B cell (primary cell): ENCODE measurements around the gene KMT2A. TPM values are rescaled to one million over a fixed set of nuclear protein-coding genes. Genes with fewer than 3 reads are reported as not detected.
"Not testable (repeated sequence)": the region's sequence is repeated elsewhere in the genome, so short reads cannot be mapped to it uniquely, and the experiment has no call there.

Experiments
- ATAC-seq: fragments of 200-7000 bp; cut with Tn5 transposase; one replicate; pipeline ENCODE4 v1.10.0; 2021; ENCODE audit warnings: low read depth, mild to moderate bottlenecking, moderate number of reproducible peaks, moderate library complexity
- CTCF ChIA-PET: fragments of 350-600 bp; sonication (Branson Sonifier 250); formaldehyde crosslinking; loops from one replicate; lab custom pipeline; 2021; ENCODE audit warnings: antibody characterized with exemption, inconsistent platforms; lab: Charles Lee
- POLR2A ChIA-PET: fragments of 350-600 bp; sonication (Branson Sonifier 250); formaldehyde crosslinking; loops from one replicate; lab custom pipeline; 2021; ENCODE audit warnings: antibody characterized with exemption; lab: Charles Lee
- DNase-seq: peaks from one replicate; pipeline ENCODE4 v3.0.0; 2013
- H2AFZ ChIP-seq: 2 replicates; pipeline ENCODE4 v1.6.1; 2012; ENCODE audit warnings: mild to moderate bottlenecking, low read depth, low read length; ENCODE audit not compliant: insufficient read depth, poor library complexity, severe bottlenecking
- H3K27ac ChIP-seq, 2 donors: 1 replicate in 1 of 2; 2 replicates in 1 of 2; pipeline ENCODE4 v1.5.1; 2012 to 2013; ENCODE audit warnings: low read length in 2 of 2, mild to moderate bottlenecking in 2 of 2, moderate library complexity in 1 of 2
- H3K27me3 ChIP-seq, 4 experiments: fragments of 200-600 bp in 1 of 4; sonication (generic) in 1 of 4; replicated peaks in 1 of 4; 1 replicate in 2 of 4; 2 replicates in 2 of 4; pipeline versions ENCODE4 v1.6.1 to v1.7.0; 2013 to 2016; ENCODE audit warnings: low read length in 3 of 4, mild to moderate bottlenecking in 2 of 4, mixed read lengths in 1 of 4, moderate library complexity in 1 of 4; ENCODE audit not compliant: insufficient read depth in 4 of 4, control insufficient read depth in 3 of 4; ENCODE audit errors: control extremely low read depth in 1 of 4
- H3K36me3 ChIP-seq, 2 experiments: replicated peaks in 1 of 2; 1 replicate in 1 of 2; 2 replicates in 1 of 2; pipeline versions ENCODE4 v1.6.1 to v1.7.1; 2013; ENCODE audit warnings: low read length in 1 of 2; ENCODE audit not compliant: insufficient read depth in 2 of 2, control insufficient read depth in 1 of 2; ENCODE audit errors: control extremely low read depth in 1 of 2, extremely low read depth in 1 of 2
- H3K4me1 ChIP-seq, 2 donors: fragments of 200-600 bp in 1 of 2; sonication (generic) in 1 of 2; 1 replicate in 1 of 2; 2 replicates in 1 of 2; pipeline versions ENCODE4 v1.5.1 to v1.6.1; 2013 to 2017; ENCODE audit warnings: low read length in 2 of 2; ENCODE audit not compliant: control insufficient read depth in 2 of 2, insufficient read depth in 2 of 2
- H3K4me2 ChIP-seq: replicated peaks from 2 replicates; pipeline ENCODE3; 2012; ENCODE audit warnings: mild to moderate bottlenecking, low read depth, low read length; ENCODE audit not compliant: poor library complexity, severe bottlenecking
- H3K4me3 ChIP-seq, 5 experiments: fragments of 200-600 bp in 1 of 5; sonication (generic) in 1 of 5; 1 replicate in 3 of 5; 2 replicates in 2 of 5; pipeline versions ENCODE4 v1.5.1 to v1.7.0; 2011 to 2016; ENCODE audit warnings: low read length in 4 of 5, mild to moderate bottlenecking in 4 of 5, low read depth in 2 of 5, control low read depth in 1 of 5, moderate library complexity in 1 of 5; ENCODE audit not compliant: insufficient read depth in 1 of 5; ENCODE audit errors: control extremely low read depth in 1 of 5, extremely low read depth in 1 of 5
- H3K79me2 ChIP-seq: fragments of 200-600 bp; sonication (generic); one replicate; pipeline ENCODE4 v1.6.0; 2016; ENCODE audit warnings: low read length; ENCODE audit not compliant: control insufficient read depth, insufficient read depth
- H3K9ac ChIP-seq: fragments of 200-600 bp; sonication (generic); 2 replicates; pipeline ENCODE4 v1.6.1; 2017; ENCODE audit warnings: mild to moderate bottlenecking, low read length, moderate library complexity
- H3K9me3 ChIP-seq, 3 donors: one replicate each; pipeline versions ENCODE4 v1.6.1 to v1.7.1; 2013; ENCODE audit warnings: low read length in 2 of 3; ENCODE audit not compliant: control insufficient read depth in 2 of 3, insufficient read depth in 1 of 3; ENCODE audit errors: control extremely low read depth in 1 of 3
- H4K20me1 ChIP-seq: 2 replicates; pipeline ENCODE4 v1.6.0; 2012; ENCODE audit warnings: mild to moderate bottlenecking, low read length; ENCODE audit not compliant: insufficient read depth, control insufficient read depth, poor library complexity, severe bottlenecking
- H3K27ac Mint-ChIP-seq: one replicate; pipeline ENCODE4 v1.8.0; 2021; ENCODE audit warnings: mixed read lengths
- H3K27me3 Mint-ChIP-seq: one replicate; pipeline ENCODE4 v1.8.0; 2021; ENCODE audit warnings: mixed read lengths
- H3K4me1 Mint-ChIP-seq: one replicate; pipeline ENCODE4 v1.8.0; 2021; ENCODE audit warnings: mixed read lengths
- H3K4me3 Mint-ChIP-seq: one replicate; pipeline ENCODE4 v1.8.0; 2021; ENCODE audit warnings: mixed read lengths
- H3K9me3 Mint-ChIP-seq: one replicate; pipeline ENCODE4 v1.8.0; 2022; ENCODE audit warnings: mixed read lengths; ENCODE audit not compliant: insufficient read depth
- EZH2 ChIP-seq: IDR thresholded peaks from 2 replicates; pipeline ENCODE4 v1.6.1; 2012; ENCODE audit warnings: borderline replicate concordance, low read depth, mild to moderate bottlenecking, moderate library complexity, low read length; ENCODE audit not compliant: insufficient read depth, poor library complexity, severe bottlenecking
- WGBS: methylation state at CpG from one replicate; pipeline ENCODE4 v1.1.5; 2013; ENCODE audit warnings: missing lambda C conversion rate; ENCODE audit not compliant: insufficient coverage; 5-methylcytosine and 5-hydroxymethylcytosine counted together
- intact Hi-C: fragments of 100-400 bp; cut with micrococcal nuclease; formaldehyde crosslinking; loops from one replicate; pipeline ENCODE4 v1.10.0; 2022
- polyA plus RNA-seq: library from polyadenylated mRNA; depleted of rRNA; stranded (reverse); fragments of >200 nt; gene quantifications from 2 replicates; pipeline ENCODE4 v1.2.3, GENCODE V29; 2012
- total RNA-seq, 2 donors: library from RNA; stranded (reverse); fragments of 120-200 nt in 1 of 2; gene quantifications; 1 replicate in 1 of 2; 2 replicates in 1 of 2; pipeline versions ENCODE4 v1.2.3 to v1.2.4, GENCODE V29; 2013 to 2022
- TF ChIP-seq, protein P1 (sequence below): fragments of 200-600 bp; IDR thresholded peaks from one replicate; pipeline ENCODE4 v1.8.0; 2022; ENCODE audit warnings: antibody characterized with exemption, mild to moderate bottlenecking

Gene KMT2A
- total and polyA plus RNA-seq, 2 donors (not counting 1 experiment from before 2014, with no cell fraction given), result 32.1 to 175 TPM

DNA sequence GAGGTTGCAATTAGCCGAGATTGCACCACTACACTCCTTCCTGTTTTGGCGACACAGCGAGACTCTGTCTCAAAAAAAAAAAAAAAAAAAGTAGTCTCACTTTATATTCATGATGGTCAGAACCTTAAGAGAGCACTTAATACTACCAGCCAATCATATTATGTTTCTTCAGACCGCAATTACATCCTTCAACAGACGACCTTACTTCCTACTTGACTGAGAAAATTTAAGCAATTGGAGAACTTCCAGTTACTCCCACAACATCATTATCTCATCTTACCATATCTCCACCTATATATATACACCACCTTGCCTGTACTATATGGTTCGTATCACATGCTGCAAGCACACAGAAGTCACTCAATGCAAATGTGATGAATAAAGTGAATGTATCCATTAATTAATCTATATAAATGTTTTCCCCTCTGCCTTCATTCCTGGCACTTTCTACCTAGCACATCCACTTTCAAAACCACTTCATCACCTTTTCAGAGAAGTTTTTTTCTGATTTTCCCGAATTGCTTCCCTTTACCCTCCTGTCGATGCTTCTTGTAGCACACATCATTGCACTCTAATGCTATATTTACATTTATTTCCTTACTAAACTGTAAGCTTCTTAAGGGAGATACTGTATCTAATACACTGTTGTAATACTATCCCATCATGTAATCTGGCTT, 21.1 kb upstream of the KMT2A start:
- Histone ChIP-seq H3K27me3 (no peaks in the 10 kb centered on the region), H3K27ac (no peak overlapping the region), H3K9me3 (no peaks in the 10 kb centered on the region), H3K36me3 (peaks cover 0 to 7% of the 10 kb centered on the region in 2 experiments), H4K20me1 (no peaks in the 10 kb centered on the region), H3K9ac (no peak overlapping the region), H2AFZ (no peak overlapping the region), H3K4me1 (peaks cover 4 to 5% of the 10 kb centered on the region in 2 donors), H3K4me3 (no peak overlapping the region), H3K4me2 (no peak overlapping the region), H3K79me2 (peaks cover 6% of the 10 kb centered on the region)
- H3K4me1 Mint-ChIP-seq, result peaks cover 9% of the 10 kb centered on the region
- H3K27ac Mint-ChIP-seq, result no peak overlapping the region
- no peaks in the 10 kb centered on the region for H3K27me3 Mint-ChIP-seq
- no peak for ATAC-seq
- intact Hi-C loops, result no loop called here
- H3K4me3 Mint-ChIP-seq, result no peak overlapping the region
- no peaks in the 10 kb centered on the region for H3K9me3 Mint-ChIP-seq
- WGBS, result 29% methylated on average over 3 of the region's 8 CpGs
- ChIA-PET CTCF (interaction anchor here (0.7 kb wide), 1 partner anchor 10 kb away, joined by 3 read pairs; no protein-coding TSS in a partner anchor), POLR2A (no interaction called here)
- no peak for TF ChIP-seq EZH2
- TF ChIP-seq, protein P1, sequence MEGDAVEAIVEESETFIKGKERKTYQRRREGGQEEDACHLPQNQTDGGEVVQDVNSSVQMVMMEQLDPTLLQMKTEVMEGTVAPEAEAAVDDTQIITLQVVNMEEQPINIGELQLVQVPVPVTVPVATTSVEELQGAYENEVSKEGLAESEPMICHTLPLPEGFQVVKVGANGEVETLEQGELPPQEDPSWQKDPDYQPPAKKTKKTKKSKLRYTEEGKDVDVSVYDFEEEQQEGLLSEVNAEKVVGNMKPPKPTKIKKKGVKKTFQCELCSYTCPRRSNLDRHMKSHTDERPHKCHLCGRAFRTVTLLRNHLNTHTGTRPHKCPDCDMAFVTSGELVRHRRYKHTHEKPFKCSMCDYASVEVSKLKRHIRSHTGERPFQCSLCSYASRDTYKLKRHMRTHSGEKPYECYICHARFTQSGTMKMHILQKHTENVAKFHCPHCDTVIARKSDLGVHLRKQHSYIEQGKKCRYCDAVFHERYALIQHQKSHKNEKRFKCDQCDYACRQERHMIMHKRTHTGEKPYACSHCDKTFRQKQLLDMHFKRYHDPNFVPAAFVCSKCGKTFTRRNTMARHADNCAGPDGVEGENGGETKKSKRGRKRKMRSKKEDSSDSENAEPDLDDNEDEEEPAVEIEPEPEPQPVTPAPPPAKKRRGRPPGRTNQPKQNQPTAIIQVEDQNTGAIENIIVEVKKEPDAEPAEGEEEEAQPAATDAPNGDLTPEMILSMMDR, result no peak
- no peak for DNase-seq

GRCh38 chr11:118415739-118416068, 20.6 kb upstream of the KMT2A start:
- H3K9me3 ChIP-seq, result no peaks in the 10 kb centered on the region
- ATAC-seq (no peak), DNase-seq (no peak)
- Mint-ChIP-seq H3K4me3 (no peak overlapping the region), H3K27me3 (no peaks in the 10 kb centered on the region), H3K4me1 (peaks cover 4% of the 10 kb centered on the region), H3K27ac (no peak overlapping the region), H3K9me3 (no peaks in the 10 kb centered on the region)
- no peaks in the 10 kb centered on the region for H3K27me3 ChIP-seq
- no peak overlapping the region for H3K9ac ChIP-seq
- H3K4me2 ChIP-seq, result no peak overlapping the region
- no peaks in the 10 kb centered on the region for H4K20me1 ChIP-seq
- H3K27ac ChIP-seq, result no peak overlapping the region
- POLR2A ChIA-PET, result no interaction called here
- peaks cover under 1% of the 10 kb centered on the region for H3K79me2 ChIP-seq
- no peak for TF ChIP-seq EZH2
- TF ChIP-seq, protein P1, result no peak
- no peak overlapping the region for H3K4me3 ChIP-seq
- H3K36me3 ChIP-seq, result peaks cover 0 to 7% of the 10 kb centered on the region in 2 experiments
- no peak overlapping the region for H2AFZ ChIP-seq
- H3K4me1 ChIP-seq, result no peaks in the 10 kb centered on the region
- intact Hi-C loops, result no loop called here
- CTCF ChIA-PET, result no interaction called here

- H2AFZ ChIP-seq, H3K27ac ChIP-seq, H3K4me3 Mint-ChIP-seq, H3K4me3 ChIP-seq, intact Hi-C loops, H3K4me2 ChIP-seq, H3K36me3 ChIP-seq, H3K9me3 ChIP-seq, POLR2A ChIA-PET, H3K4me1 ChIP-seq, H3K9me3 Mint-ChIP-seq, H3K4me1 Mint-ChIP-seq, ATAC-seq, H3K79me2 ChIP-seq, CTCF ChIA-PET, H3K27me3 ChIP-seq, DNase-seq, H3K9ac ChIP-seq, H4K20me1 ChIP-seq, H3K27ac Mint-ChIP-seq, H3K27me3 Mint-ChIP-seq: not testable (repeated sequence)
These were observed 19.4 kb upstream of the KMT2A start for GRCh38 chr11:118416900-118417299.
